T47D (cell line): ENCODE data around the gene MKX.

ENCODE experiments used
- DNase-seq, 2 experiments: peaks; one replicate each; pipeline versions ENCODE4 v3.0.0 to v3.0.0-alpha.2; 2011 to 2012; ENCODE audit warnings: low read depth in 1 of 2, low spot score in 1 of 2
- JUND ChIP-seq: IDR thresholded peaks from 2 replicates; pipeline ENCODE4 v1.6.1; 2012; ENCODE audit warnings: low read depth
- in situ Hi-C: cut with HindIII; loops from 2 replicates; pipeline ENCODE4 v1.10.0; 2016; ENCODE audit warnings: low sequenced_read_pairs, low pct_unique_long_range_greater_than_20kb

The MKX gene

GRCh38 chr10:27646604-27647175 is 98.9 kb downstream of the MKX start:
- TF ChIP-seq JUND: no peak
- in situ Hi-C loops: no loop called here

GRCh38 chr10:27646194-27646593 is 99.4 kb downstream of the MKX start:
- TF ChIP-seq JUND: no peak
- peak in 1 of 2 experiments; percentile 29 for DNase-seq
- in situ Hi-C loops: no loop called here

More at GRCh38 chr10:27646604-27647175, 98.9 kb downstream of the MKX start:
- DNase-seq: no peak

- no peak for TF ChIP-seq JUND
- in situ Hi-C loops: no loop called here
- DNase-seq: no peak
Measured at GRCh38 chr10:27644307-27644939, 101.2 kb downstream of the MKX start.

- TF ChIP-seq JUND: no peak
- DNase-seq: no peak
- in situ Hi-C loops: no loop called here
Measured at GRCh38 chr10:27643301-27643700, 102.3 kb downstream of the MKX start.

DNA sequence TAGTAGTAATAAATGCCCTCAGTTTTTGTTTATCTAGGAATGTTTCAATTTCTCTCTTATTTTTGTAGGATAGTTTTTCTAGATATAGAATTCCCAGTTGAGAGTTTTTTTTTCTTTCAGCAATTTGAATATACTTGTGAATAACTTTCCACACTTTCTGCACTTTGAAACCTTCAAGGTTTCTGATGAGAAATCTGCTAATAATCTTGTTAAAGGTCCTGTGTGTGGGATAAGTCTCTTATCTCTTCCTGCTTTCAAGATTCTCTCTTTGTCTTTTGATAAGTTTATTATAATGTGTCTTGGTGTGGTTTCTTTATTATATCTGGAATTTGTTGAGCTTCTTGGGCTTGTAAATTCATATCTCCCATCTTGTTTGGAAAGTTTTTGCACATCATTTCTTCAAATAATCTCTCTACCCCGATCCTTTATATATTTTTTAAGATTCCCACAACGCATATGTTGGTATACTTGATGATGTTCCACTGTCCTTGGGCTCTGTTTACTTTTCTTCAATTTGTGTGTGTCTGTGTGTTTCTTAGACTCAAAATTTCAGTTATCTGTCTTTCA is 103.5 kb downstream of the MKX start:
- in situ Hi-C loops: no loop called here
- TF ChIP-seq JUND: no peak
- no peak for DNase-seq

GRCh38 chr10:27638071-27638750 is 107.4 kb downstream of the MKX start:
- no peak for TF ChIP-seq JUND
- in situ Hi-C loops: no loop called here
- DNase-seq: no peak

DNA sequence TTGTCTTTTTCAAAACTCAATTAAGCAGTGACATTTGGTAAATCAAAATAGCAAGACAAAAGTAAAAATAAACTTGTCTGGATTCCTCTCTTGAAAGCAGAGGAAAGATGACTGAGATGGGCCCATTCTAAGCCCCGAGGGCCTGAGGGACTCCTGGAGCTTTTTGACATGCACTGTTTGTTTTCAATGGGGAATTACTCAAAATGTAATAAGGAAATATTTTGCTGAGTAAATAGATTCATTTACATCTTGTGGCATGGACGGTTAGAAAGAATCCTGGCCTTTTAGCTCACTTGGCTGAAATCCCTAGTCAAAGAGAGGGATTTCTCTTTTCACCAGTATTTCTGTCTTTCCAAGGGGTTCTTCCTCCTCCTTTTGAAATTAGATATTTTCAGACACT is 108.0 kb downstream of the MKX start:
- DNase-seq: peak in 1 of 2 experiments; percentile 98
- in situ Hi-C loops: no loop called here
- TF ChIP-seq JUND: 0 out of 2 replicates have a peak, but pooled peaks have one; percentile 6

DNA sequence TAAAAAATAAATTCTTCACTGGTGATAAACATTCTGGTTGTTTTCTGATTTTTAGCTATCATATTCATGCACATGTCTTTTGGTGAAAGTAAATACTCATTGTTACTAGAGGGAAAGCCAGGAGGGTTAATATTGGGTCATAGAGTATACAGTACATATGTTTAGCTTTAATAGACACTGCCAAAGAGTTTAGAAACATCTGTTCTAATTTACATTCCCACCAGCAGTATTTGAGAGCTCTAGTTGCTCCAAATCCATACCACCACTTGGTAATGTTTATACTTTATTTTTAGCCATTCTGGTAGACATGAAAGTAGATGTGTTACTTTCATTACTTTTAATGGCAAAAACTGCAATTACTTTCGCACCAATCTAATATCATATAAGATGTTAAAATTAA is 108.8 kb downstream of the MKX start:
- no peak for TF ChIP-seq JUND
- DNase-seq: peak in 1 of 2 experiments; percentile 56
- in situ Hi-C loops: no loop called here

DNA sequence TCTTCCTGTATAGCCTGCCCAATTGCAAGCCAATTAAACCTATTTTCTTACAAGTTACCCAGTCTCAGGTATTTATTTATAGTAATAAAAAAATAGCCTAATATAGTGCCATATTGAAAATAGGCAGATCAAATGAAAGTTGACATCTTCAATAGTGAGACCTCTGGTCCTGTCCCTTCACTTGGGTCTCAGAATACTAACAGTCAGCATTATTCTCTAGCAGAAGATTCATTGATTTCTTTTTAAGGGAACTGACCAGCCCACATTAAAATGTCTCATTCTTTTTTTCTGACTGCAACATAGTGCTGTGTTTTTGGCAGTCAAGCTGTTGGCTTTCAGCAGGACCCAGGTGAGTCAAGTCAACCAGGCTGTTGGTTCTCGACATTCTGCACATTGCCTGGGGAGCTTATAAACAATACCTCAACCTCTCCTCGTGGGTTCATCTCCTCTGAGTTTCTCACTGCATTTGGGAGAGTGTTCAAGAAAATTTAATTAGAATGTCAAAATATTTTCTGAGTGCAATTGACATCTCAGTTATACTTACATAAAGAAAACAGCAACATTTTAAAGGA is 109.8 kb downstream of the MKX start:
- DNase-seq: peak in 1 of 2 experiments; percentile 92
- TF ChIP-seq JUND: no peak
- in situ Hi-C loops: no loop called here

DNA sequence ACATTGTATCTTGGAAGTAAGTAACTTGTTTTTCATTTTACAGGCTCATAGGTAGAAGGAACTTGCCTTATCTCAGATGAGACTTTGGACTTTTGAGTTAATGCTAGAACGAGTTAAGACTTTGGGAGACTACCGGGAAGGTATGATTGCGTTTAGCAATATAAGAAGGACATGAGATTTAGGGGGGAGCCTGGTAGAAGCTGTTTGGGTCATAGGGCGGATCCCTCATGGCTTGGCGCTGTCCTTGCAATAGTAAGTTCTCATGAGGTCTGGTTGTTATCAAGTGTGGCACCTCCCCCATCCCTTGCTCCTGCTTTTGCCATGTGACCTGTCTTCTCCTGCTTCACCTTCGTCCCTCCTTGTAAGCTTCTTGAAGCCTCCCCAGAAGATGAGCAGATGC is 110.3 kb downstream of the MKX start:
- no peak for TF ChIP-seq JUND
- no peak for DNase-seq
- in situ Hi-C loops: no loop called here

DNA sequence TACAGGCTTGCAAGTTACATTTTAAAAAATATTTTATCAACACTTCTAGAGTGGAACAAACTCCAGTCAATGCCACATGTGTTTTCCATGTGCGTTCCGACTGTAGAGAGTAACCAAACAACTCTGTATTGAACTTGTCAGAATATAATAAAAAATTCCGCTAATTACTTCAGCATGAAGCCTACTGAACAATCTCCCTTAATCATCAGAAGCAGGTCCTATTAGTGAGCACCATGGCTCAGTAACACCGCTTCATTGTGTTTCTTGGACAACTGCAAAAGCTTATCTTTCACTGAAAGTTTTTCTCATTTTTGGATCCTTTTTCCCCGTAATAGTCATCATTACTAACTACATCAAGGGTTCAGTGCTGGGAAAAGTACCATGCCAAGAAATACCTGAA is 117.0 kb downstream of the MKX start:
- no peak for DNase-seq
- in situ Hi-C loops: no loop called here
- TF ChIP-seq JUND: no peak

- DNase-seq: no peak
- TF ChIP-seq JUND: no peak
- in situ Hi-C loops: no loop called here
Measured at GRCh38 chr10:27626890-27627289, 118.7 kb downstream of the MKX start.
